Regular cardiac myocyte (primary cell): ENCODE results near the gene H2AZ1. TPM values are rescaled to one million over a fixed set of nuclear protein-coding genes. Genes with fewer than 3 reads are reported as not detected.

Experiments
- total RNA-seq: library from RNA; depleted of rRNA; stranded (reverse); fragments of >200 nt; gene quantifications from 2 replicates; pipeline ENCODE4 v1.2.3, GENCODE V29; 2014

H2AZ1 gene
- 99.8 and 552 TPM in 2 replicates for total RNA-seq

GRCh38 chr4:99949999-99950912, at the start of gene H2AZ1:
Gene H2AZ1 (minus strand): TSS chr4:99950275. CDS start chr4:99950170, 105 bp downstream.

DNA sequence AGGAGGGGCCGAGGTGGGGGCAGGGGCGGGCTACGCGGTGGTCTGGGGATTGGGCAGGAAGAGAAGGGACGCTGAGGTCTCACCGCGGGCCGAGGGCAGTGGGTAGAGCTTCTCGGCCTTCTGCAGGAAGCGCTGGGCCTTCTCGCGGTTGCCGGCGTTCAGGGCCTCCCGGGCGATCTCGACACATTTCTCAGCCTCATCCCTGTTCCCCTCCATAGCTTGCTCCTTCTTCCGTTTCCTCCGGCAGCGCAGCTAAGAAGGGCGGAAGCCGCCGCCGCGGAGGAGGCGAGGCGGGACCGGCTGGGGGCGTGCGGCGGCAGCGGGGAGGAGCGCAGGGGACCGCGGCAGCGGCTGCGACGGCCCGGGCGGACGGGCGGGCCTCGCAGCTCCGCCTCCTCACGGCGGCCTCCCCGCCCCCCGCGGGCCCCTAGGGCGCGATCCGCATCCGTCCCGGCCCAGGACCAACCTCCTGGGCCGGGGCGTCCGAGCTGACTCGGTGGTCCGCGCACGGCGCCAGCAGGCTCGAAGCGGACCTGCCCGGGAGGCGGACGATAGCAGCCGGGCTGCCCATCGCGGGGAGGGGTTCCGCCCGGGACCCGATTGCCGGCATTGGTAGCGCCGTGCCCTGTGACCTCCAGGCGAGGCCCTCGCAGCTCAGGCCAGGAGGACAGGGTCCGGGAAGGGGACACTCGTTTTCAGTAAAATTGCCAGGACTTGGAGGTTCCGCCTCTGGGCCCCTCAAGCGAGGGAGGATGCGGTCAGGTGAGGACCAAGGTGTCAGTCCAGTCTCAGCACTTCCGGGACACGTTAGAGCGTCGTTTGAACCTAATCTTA, 3.5 kb downstream of the H2AZ1 start, which contains the start of gene DNAJB14:
TSS of gene DNAJB14 (minus strand) at position 263 of the 834 bp plus-strand sequence. CDS start at position 216, 47 bp downstream.

Other genes starting within 250 kb of the H2AZ1 start
- not detected in 2 replicates for gene DAPP1, start 133.4 kb downstream of the H2AZ1 start, total RNA-seq
- gene LAMTOR3, start 55.8 kb downstream of the H2AZ1 start, total RNA-seq, result 39.1 and 49.6 TPM in 2 replicates
- gene DNAJB14, start 3.7 kb downstream of the H2AZ1 start, total RNA-seq, result 31.2 and 56.9 TPM in 2 replicates
- 4.6 and 6.2 TPM in 2 replicates for gene DDIT4L, start 240.2 kb upstream of the H2AZ1 start, total RNA-seq